IPS-15b (cell line): ENCODE results near the gene MAPK1.
"Not testable (repeated sequence)": the region's sequence is repeated elsewhere in the genome, so short reads cannot be mapped to it uniquely, and the experiment has no call there.

ENCODE experiments used
- H3K27me3 ChIP-seq: one replicate; pipeline ENCODE4 v1.6.1; 2013; ENCODE audit warnings: low read length; ENCODE audit not compliant: control insufficient read depth, insufficient read depth
- H3K36me3 ChIP-seq: one replicate; pipeline ENCODE4 v1.6.1; 2013; ENCODE audit warnings: low read length; ENCODE audit not compliant: control insufficient read depth, insufficient read depth
- H3K4me1 ChIP-seq: one replicate; pipeline ENCODE4 v1.6.1; 2013; ENCODE audit warnings: mild to moderate bottlenecking, low read length; ENCODE audit not compliant: control insufficient read depth, insufficient read depth
- H3K4me3 ChIP-seq: one replicate; pipeline ENCODE4 v1.5.1; 2013; ENCODE audit warnings: low read depth, low read length
- H3K9ac ChIP-seq: one replicate; pipeline ENCODE4 v1.6.1; 2013; ENCODE audit warnings: low read depth, mild to moderate bottlenecking, low read length
- H3K9me3 ChIP-seq: one replicate; pipeline ENCODE4 v1.6.1; 2013; ENCODE audit warnings: mild to moderate bottlenecking, low read length; ENCODE audit not compliant: control insufficient read depth, insufficient read depth

The MAPK1 gene

GRCh38 chr22:21807544-21808529 lies 59.6 kb downstream of the MAPK1 start:
- peaks cover 14% of the 10 kb centered on the region for H3K36me3 ChIP-seq
- H3K27me3 ChIP-seq, result no peaks in the 10 kb centered on the region
- H3K9ac ChIP-seq, result no peak overlapping the region
- no peak overlapping the region for H3K4me3 ChIP-seq
- H3K4me1 ChIP-seq, result no peaks in the 10 kb centered on the region
- H3K9me3 ChIP-seq, result no peaks in the 10 kb centered on the region

- H3K4me1 ChIP-seq, H3K4me3 ChIP-seq, H3K9me3 ChIP-seq, H3K27me3 ChIP-seq, H3K9ac ChIP-seq: not testable (repeated sequence)
- H3K36me3 ChIP-seq, result peaks cover 23% of the 10 kb centered on the region
Measured at GRCh38 chr22:21805325-21805724, 62.1 kb downstream of the MAPK1 start.

GRCh38 chr22:21803811-21804249 lies 63.6 kb downstream of the MAPK1 start:
- H3K9ac ChIP-seq, result no peak overlapping the region
- H3K27me3 ChIP-seq, result no peaks in the 10 kb centered on the region
- no peaks in the 10 kb centered on the region for H3K4me1 ChIP-seq
- H3K36me3 ChIP-seq, result peaks cover 28% of the 10 kb centered on the region
- no peak overlapping the region for H3K4me3 ChIP-seq
- H3K9me3 ChIP-seq, result no peaks in the 10 kb centered on the region

GRCh38 chr22:21802673-21803072 lies 64.8 kb downstream of the MAPK1 start:
- Histone ChIP-seq H3K4me1 (no peaks in the 10 kb centered on the region), H3K36me3 (peaks cover 28% of the 10 kb centered on the region)

GRCh38 chr22:21802056-21802455 lies 65.4 kb downstream of the MAPK1 start:
- no peak overlapping the region for H3K4me3 ChIP-seq
- no peaks in the 10 kb centered on the region for H3K9me3 ChIP-seq
- H3K9ac ChIP-seq, result no peak overlapping the region
- no peaks in the 10 kb centered on the region for H3K27me3 ChIP-seq
- peaks cover 28% of the 10 kb centered on the region for H3K36me3 ChIP-seq
- no peaks in the 10 kb centered on the region for H3K4me1 ChIP-seq

More at GRCh38 chr22:21802673-21803072, 64.8 kb downstream of the MAPK1 start:
- Histone ChIP-seq H3K9ac (no peak overlapping the region), H3K9me3 (no peaks in the 10 kb centered on the region), H3K27me3 (no peaks in the 10 kb centered on the region), H3K4me3 (no peak overlapping the region)

GRCh38 chr22:21801304-21801644 lies 66.2 kb downstream of the MAPK1 start:
- not testable (repeated sequence) for H3K27me3 ChIP-seq, H3K4me3 ChIP-seq, H3K9ac ChIP-seq, H3K4me1 ChIP-seq, H3K9me3 ChIP-seq
- peaks cover 28% of the 10 kb centered on the region for H3K36me3 ChIP-seq

- Histone ChIP-seq H3K27me3 (no peaks in the 10 kb centered on the region), H3K36me3 (peaks cover 33% of the 10 kb centered on the region), H3K4me3 (no peak overlapping the region), H3K4me1 (no peaks in the 10 kb centered on the region), H3K9ac (peak overlapping the region; percentile 39), H3K9me3 (no peaks in the 10 kb centered on the region)
Measured at GRCh38 chr22:21800552-21801303, 66.7 kb downstream of the MAPK1 start.

GRCh38 chr22:21797444-21798221 lies 69.8 kb downstream of the MAPK1 start:
- Histone ChIP-seq H3K36me3 (peaks cover 19% of the 10 kb centered on the region), H3K4me1 (no peaks in the 10 kb centered on the region), H3K4me3 (no peak overlapping the region), H3K9ac (no peak overlapping the region), H3K27me3 (no peaks in the 10 kb centered on the region), H3K9me3 (no peaks in the 10 kb centered on the region)

GRCh38 chr22:21796863-21797262 lies 70.6 kb downstream of the MAPK1 start:
- no peaks in the 10 kb centered on the region for H3K9me3 ChIP-seq
- no peaks in the 10 kb centered on the region for H3K4me1 ChIP-seq

GRCh38 chr22:21796231-21796630 lies 71.2 kb downstream of the MAPK1 start:
- H3K9me3 ChIP-seq, result no peaks in the 10 kb centered on the region
- no peak overlapping the region for H3K9ac ChIP-seq
- no peak overlapping the region for H3K4me3 ChIP-seq
- H3K27me3 ChIP-seq, result no peaks in the 10 kb centered on the region
- no peaks in the 10 kb centered on the region for H3K4me1 ChIP-seq
- H3K36me3 ChIP-seq, result peaks cover 16% of the 10 kb centered on the region

More at GRCh38 chr22:21796863-21797262, 70.6 kb downstream of the MAPK1 start:
- Histone ChIP-seq H3K4me3 (no peak overlapping the region), H3K9ac (no peak overlapping the region), H3K27me3 (no peaks in the 10 kb centered on the region), H3K36me3 (peaks cover 18% of the 10 kb centered on the region)

- not testable (repeated sequence) for H3K4me3 ChIP-seq, H3K4me1 ChIP-seq, H3K36me3 ChIP-seq, H3K9me3 ChIP-seq, H3K9ac ChIP-seq, H3K27me3 ChIP-seq
Measured at GRCh38 chr22:21793716-21794115, 73.7 kb downstream of the MAPK1 start.
